ENCODE data around the gene SMOC1.

Gene SMOC1

DNA sequence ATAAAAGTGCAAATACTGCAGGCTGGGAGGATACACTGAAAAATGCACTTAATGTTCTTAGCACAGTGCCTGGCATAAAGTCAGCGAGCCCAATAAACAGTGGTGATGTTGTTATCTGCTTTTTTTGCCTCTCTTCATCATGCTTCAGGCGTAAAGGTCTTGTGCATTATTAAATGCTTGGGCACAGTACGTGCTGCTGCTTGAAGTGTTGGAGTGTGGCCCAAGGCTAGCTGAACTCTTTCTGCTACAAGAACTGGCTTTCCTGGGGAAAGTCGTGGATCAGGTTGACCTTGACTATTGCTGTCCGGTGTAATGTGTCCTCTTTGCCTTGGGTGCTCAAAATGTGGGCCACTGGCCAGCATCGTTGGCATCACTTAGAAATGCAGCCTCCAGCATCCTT is 43.0 kb downstream of the SMOC1 start:
- POLR2A ChIA-PET, result no interaction called here
- no peak for DNase-seq (ENCODE audit: extremely low spot score)
- CTCF ChIA-PET, result no interaction called here
- TF ChIP-seq PKNOX1 (IDR thresholded peaks at IDR 0.05), result no peak
- TF ChIP-seq L3MBTL2 (conservative IDR thresholded peaks at IDR 0.05), result no peak
- TF ChIP-seq FOXM1 (IDR thresholded peaks at IDR 0.05; ENCODE audit: borderline replicate concordance), result no peak
- TF ChIP-seq ELF4 (IDR thresholded peaks at IDR 0.05), result no peak
- no peak for TF ChIP-seq ZNF384 (IDR thresholded peaks at IDR 0.05)
- TF ChIP-seq SUZ12 (IDR thresholded peaks at IDR 0.05), result no peak
- TF ChIP-seq NFRKB (IDR thresholded peaks at IDR 0.05), result no peak
- TF ChIP-seq LEF1 (IDR thresholded peaks at IDR 0.05; ENCODE audit: borderline replicate concordance), result no peak
- no peak for TF ChIP-seq TARDBP (IDR thresholded peaks at IDR 0.05)
- no peak for TF ChIP-seq SP1 (IDR thresholded peaks at IDR 0.05)
- no peak for TF ChIP-seq FOXA1 (IDR thresholded peaks at IDR 0.05)
- TF ChIP-seq HDGF (IDR thresholded peaks at IDR 0.05; ENCODE audit: borderline replicate concordance), result no peak
- no peak for TF ChIP-seq ARNT (IDR thresholded peaks at IDR 0.05)
- no peak for TF ChIP-seq FOXK2 (IDR thresholded peaks at IDR 0.05)
- TF ChIP-seq BHLHE40 (IDR thresholded peaks at IDR 0.05; ENCODE audit: borderline replicate concordance), result no peak

GRCh38 chr14:69924201-69924600 is 45.0 kb downstream of the SMOC1 start:
- DNase-seq (ENCODE audit: extremely low spot score), result no peak
- TF ChIP-seq PKNOX1 (IDR thresholded peaks at IDR 0.05), result no peak
- TF ChIP-seq FOXK2 (IDR thresholded peaks at IDR 0.05), result no peak
- no peak for TF ChIP-seq ELF4 (IDR thresholded peaks at IDR 0.05)
- no peak for TF ChIP-seq LEF1 (IDR thresholded peaks at IDR 0.05; ENCODE audit: borderline replicate concordance)
- no peak for TF ChIP-seq SP1 (IDR thresholded peaks at IDR 0.05)
- TF ChIP-seq CTBP1 (IDR thresholded peaks at IDR 0.05; ENCODE audit: borderline replicate concordance), result no peak
- no peak for TF ChIP-seq FOXM1 (IDR thresholded peaks at IDR 0.05; ENCODE audit: borderline replicate concordance)
- TF ChIP-seq L3MBTL2 (conservative IDR thresholded peaks at IDR 0.05), result no peak
- no peak for TF ChIP-seq NFRKB (IDR thresholded peaks at IDR 0.05)
- no peak for TF ChIP-seq FOXA1 (IDR thresholded peaks at IDR 0.05)
- TF ChIP-seq BHLHE40 (IDR thresholded peaks at IDR 0.05; ENCODE audit: borderline replicate concordance), result no peak
- TF ChIP-seq TARDBP (IDR thresholded peaks at IDR 0.05), result no peak
- CTCF ChIA-PET, result no interaction called here
- POLR2A ChIA-PET, result no interaction called here

DNA sequence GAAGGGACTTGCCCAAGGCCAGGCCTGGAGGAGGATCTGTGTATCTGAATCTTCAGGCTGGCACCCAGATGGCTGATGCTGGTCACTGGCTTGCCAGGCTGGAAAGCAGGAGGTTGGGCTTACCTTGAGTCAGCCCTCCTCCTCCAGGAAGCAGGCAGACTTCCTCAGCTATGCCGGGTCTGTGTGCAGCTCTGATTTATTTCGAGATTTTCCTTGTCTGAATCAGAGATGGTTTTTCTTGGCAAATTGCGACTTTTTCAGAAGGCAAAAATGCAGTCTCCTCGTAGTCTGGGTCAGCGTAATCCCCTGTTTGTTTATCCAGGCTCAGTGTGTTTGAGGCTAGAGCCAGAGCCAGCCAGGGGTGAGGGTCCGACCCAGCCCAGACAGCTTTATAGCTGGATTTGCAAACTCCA is 48.9 kb downstream of the SMOC1 start:
- TF ChIP-seq ZNF384 (IDR thresholded peaks at IDR 0.05) (no peak), SUZ12 (IDR thresholded peaks at IDR 0.05) (no peak), LEF1 (IDR thresholded peaks at IDR 0.05; ENCODE audit: borderline replicate concordance) (no peak), ARNT (IDR thresholded peaks at IDR 0.05) (no peak), ELF4 (IDR thresholded peaks at IDR 0.05) (no peak), SP1 (IDR thresholded peaks at IDR 0.05) (no peak), NFRKB (IDR thresholded peaks at IDR 0.05) (no peak), FOXK2 (IDR thresholded peaks at IDR 0.05) (no peak), TARDBP (IDR thresholded peaks at IDR 0.05) (no peak), L3MBTL2 (conservative IDR thresholded peaks at IDR 0.05) (no peak), FOXA1 (IDR thresholded peaks at IDR 0.05) (no peak)
- CTCF ChIA-PET, result no interaction called here
- DNase-seq (ENCODE audit: extremely low spot score), result no peak

GRCh38 chr14:69930780-69931379 is 51.7 kb downstream of the SMOC1 start:
- CTCF ChIA-PET, result interaction anchor here (1.1 kb wide), 1 partner anchor 9 kb away, joined by 3 read pairs; no protein-coding TSS in a partner anchor

More for the DNA sequence above, 48.9 kb downstream of the SMOC1 start:
- POLR2A ChIA-PET, result no interaction called here

GRCh38 chr14:69931960-69932359 is 52.7 kb downstream of the SMOC1 start:
- DNase-seq (ENCODE audit: extremely low spot score), result no peak
- ChIA-PET CTCF (interaction anchor here (1.1 kb wide), 1 partner anchor 8 kb away, joined by 3 read pairs; no protein-coding TSS in a partner anchor), POLR2A (no interaction called here)
- no peak for TF ChIP-seq BHLHE40 (IDR thresholded peaks at IDR 0.05; ENCODE audit: borderline replicate concordance)
- no peak for TF ChIP-seq L3MBTL2 (conservative IDR thresholded peaks at IDR 0.05)
- TF ChIP-seq FOXM1 (IDR thresholded peaks at IDR 0.05; ENCODE audit: borderline replicate concordance), result no peak
- TF ChIP-seq NFRKB (IDR thresholded peaks at IDR 0.05), result no peak
- TF ChIP-seq ARNT (IDR thresholded peaks at IDR 0.05), result no peak
- TF ChIP-seq PKNOX1 (IDR thresholded peaks at IDR 0.05), result no peak
- no peak for TF ChIP-seq SUZ12 (IDR thresholded peaks at IDR 0.05)
- no peak for TF ChIP-seq HDGF (IDR thresholded peaks at IDR 0.05; ENCODE audit: borderline replicate concordance)
- no peak for TF ChIP-seq ZNF384 (IDR thresholded peaks at IDR 0.05)
- TF ChIP-seq SP1 (IDR thresholded peaks at IDR 0.05), result no peak
- no peak for TF ChIP-seq LEF1 (IDR thresholded peaks at IDR 0.05; ENCODE audit: borderline replicate concordance)

More at GRCh38 chr14:69930780-69931379, 51.7 kb downstream of the SMOC1 start:
- no peak for DNase-seq (ENCODE audit: extremely low spot score)
- POLR2A ChIA-PET, result interaction anchor here (0.8 kb wide), 1 partner anchor 52 kb away, joined by 3 read pairs; the partner anchor contains the start of gene SMOC1
- no peak for TF ChIP-seq NFRKB (IDR thresholded peaks at IDR 0.05)
- no peak for TF ChIP-seq TARDBP (IDR thresholded peaks at IDR 0.05)
- TF ChIP-seq SUZ12 (IDR thresholded peaks at IDR 0.05), result no peak
- TF ChIP-seq CTBP1 (IDR thresholded peaks at IDR 0.05; ENCODE audit: borderline replicate concordance), result no peak
- TF ChIP-seq LEF1 (IDR thresholded peaks at IDR 0.05; ENCODE audit: borderline replicate concordance), result no peak
- no peak for TF ChIP-seq L3MBTL2 (conservative IDR thresholded peaks at IDR 0.05)
- TF ChIP-seq FOXM1 (IDR thresholded peaks at IDR 0.05; ENCODE audit: borderline replicate concordance), result no peak
- TF ChIP-seq HDGF (IDR thresholded peaks at IDR 0.05; ENCODE audit: borderline replicate concordance), result no peak
- no peak for TF ChIP-seq ZNF384 (IDR thresholded peaks at IDR 0.05)
- no peak for TF ChIP-seq FOXA1 (IDR thresholded peaks at IDR 0.05)
- no peak for TF ChIP-seq BHLHE40 (IDR thresholded peaks at IDR 0.05; ENCODE audit: borderline replicate concordance)
- TF ChIP-seq PKNOX1 (IDR thresholded peaks at IDR 0.05), result no peak
- no peak for TF ChIP-seq SP1 (IDR thresholded peaks at IDR 0.05)
- TF ChIP-seq ARNT (IDR thresholded peaks at IDR 0.05), result no peak
- TF ChIP-seq ELF4 (IDR thresholded peaks at IDR 0.05), result no peak
